GM18870 (cell line): Measurements from ENCODE around the gene TSSK6.

Experiments
- ATAC-seq: cut with Tn5 transposase; IDR thresholded peaks from one replicate; pipeline ENCODE4 v1.9.1; 2021; ENCODE audit warnings: moderate library complexity; ENCODE audit not compliant: unreplicated experiment

TSSK6 gene

DNA sequence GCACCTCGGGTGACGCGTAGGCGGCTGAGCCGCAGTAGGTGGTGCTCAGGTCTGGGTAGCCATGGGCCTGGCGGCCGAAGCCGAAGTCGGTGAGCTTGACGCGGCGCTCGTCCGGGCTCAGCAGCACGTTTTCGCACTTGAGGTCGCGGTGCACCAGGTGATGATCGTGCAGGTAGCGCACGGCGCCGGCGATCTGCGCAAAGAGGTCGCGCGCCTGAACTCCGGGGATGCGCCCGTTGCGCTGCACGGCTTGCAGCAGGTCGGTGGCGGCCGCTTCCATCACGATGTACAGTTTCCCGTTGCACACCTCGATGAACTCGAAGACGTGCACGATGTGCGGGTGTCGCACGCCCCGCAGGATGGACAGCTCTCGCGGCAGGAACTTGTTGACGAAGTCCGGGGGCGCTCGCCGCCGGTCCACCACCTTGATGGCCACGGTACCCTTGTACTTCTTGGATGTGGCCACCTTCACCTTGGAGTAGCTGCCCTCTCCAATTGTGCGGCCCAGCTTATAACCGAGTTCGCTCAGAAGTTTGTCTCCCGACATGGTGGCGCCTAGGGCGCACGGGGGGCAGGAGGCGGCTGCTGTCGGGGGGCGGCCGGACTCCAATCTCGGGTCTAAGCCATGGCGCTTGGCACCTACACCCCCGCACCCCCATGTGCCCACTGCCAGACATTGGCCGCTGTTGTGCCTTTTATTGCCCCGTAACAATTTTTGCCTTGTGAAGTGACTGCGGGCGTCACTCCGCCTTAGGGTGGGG is at the start of gene TSSK6:
Gene TSSK6 (minus strand): TSS at position 668 of the 761 bp plus-strand sequence. CDS start 121 bp downstream, at position 547.
- no peak for ATAC-seq

DNA sequence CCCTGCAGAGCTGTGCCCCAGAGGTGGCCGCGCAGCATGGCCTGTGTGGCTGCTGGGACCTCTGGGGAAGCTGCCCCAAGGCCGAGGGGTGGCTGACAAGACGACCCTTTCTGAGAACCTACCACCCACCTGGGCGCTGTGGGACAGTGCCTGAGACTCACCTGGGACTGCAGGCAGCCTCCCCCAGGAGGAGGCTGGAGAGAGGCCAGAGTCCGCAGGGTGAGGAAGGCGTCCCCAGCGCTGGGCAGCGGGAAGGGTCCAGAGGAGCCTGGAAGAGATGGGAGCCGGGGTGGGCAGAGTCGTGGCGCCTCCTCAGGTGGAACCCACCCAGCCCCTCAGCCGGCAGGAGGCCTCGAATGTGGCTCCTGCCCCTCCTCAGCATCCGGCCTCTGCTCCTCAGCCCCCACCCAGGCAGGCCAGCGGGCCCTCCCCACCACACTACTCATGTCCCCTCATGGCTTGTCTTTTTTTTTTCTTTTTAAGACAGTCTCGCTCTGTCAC is 48.0 kb upstream of the TSSK6 start:
- no peak for ATAC-seq

DNA sequence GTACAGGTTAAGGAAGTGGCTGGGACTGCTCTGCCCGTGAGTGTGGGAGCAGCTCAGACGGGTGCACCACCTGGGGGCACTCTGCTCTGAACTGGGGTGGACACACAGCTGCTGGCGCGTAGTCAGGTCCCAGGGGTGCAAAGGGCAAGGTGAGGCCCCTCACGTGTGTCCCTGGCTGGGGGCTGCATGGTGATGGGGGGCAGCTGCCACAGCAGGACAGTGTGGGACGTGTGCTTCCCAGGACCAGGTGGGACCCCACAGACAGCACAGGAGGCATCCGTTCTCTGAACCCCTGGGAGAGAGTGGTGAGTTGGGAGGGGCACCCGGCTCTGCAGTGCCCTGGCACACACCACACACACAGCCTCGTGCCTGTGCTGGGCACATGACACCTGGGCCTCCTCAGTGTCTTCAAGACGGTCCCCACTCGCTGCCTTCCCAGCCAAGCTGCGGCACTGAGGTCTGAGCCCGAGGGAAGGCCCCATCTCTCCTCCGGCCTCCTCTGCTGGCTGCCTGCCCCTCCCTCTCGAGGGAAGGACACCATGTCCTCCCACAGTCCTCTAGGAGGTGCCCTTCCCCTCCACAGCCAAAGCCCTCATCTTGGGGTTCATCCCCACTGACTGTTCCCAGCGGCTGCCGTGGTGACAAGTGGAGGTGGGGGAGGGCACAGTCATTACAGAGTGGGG is 47.5 kb upstream of the TSSK6 start:
- ATAC-seq, result no peak

DNA sequence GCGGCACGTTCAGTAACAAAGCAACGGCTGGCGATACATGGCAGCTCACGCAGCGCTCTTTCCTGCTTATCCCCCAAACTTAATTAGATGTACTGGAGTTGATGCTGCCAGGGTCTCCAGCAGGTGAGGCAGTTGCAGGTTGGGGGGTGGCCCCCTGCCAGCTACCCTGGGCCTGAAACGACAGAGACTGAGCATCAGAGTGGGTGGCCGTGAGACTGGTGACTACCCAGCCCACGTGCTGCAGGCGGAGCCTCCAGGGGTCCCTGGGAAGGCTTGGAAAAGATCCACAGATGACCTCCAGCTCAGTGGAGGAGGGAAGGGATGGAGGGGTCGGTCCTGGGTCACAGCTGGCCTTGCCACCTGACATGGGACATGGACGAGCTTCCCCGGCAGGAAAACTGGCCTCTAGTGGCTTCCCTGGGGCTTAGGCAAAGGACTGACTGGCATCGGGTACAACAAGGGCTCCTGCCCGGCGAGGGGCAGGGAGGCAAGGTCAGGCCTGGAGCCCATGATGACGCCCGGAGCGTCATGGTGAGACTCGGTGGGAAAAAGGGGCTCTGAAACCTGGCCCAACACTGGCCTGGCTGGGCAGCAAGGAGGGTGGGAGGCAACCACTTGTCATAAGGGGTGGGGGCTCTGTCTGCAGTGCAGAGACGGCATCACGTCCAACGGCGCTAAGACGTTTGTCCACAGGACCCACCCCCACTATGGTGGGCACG is 46.8 kb upstream of the TSSK6 start:
- no peak for ATAC-seq

DNA sequence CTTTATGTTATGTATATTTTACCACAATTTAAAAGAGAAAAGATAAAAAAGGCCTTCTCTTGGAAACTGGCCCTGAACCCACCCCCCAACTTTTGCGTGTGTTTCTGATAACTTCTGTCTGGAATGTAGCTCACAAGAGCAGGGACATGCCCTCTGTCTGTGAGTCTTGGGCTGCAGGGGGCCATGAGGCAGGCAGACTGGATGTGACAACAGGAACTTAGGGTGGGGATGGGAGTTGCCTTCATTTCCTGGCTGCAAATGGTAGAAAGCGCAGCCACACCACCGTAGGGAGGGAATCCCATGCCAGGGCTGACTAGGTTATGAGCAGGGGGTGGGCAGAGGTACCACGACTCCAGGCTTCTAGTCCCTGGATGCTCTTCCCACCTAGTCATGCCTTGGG is 44.6 kb upstream of the TSSK6 start:
- ATAC-seq, result no peak

DNA sequence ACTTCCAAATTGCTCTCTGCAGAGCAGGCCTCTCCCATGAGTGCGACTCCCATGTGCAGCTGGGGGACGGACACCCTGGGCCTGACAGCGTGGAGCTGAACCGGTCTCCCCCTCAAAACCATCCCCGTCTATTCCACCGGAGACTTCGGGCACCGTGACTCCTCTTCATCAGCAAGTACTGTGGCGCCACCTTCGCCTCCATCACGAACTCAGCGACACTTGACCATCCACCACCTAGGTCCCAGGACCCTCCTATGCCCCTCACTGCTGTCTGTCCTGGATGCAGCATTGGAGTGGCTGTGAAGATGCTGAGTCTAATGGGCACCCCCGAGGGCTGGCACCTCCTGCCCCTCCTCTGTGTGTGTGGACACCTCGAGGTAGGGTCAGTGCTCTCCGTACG is 43.3 kb upstream of the TSSK6 start:
- no peak for ATAC-seq

DNA sequence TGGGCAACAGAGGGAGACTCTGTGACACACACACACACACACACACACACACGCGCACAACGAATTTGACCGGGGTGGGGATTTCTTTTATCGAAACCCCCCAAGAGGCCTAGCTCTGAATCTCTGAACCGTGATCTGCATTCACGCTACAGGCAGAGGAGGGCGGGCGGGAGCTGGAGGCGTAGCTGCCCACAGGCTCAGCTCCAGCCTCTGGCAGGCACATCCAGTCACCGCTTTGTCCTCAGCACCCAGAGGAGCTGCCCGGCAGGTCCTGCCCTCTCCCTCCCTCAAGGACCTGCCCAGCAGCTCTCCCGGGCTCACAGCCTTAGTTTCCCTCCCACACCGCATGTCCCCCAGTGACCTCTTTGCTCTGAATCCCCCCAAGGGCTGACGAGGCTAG is 42.7 kb upstream of the TSSK6 start:
- ATAC-seq, result no peak

DNA sequence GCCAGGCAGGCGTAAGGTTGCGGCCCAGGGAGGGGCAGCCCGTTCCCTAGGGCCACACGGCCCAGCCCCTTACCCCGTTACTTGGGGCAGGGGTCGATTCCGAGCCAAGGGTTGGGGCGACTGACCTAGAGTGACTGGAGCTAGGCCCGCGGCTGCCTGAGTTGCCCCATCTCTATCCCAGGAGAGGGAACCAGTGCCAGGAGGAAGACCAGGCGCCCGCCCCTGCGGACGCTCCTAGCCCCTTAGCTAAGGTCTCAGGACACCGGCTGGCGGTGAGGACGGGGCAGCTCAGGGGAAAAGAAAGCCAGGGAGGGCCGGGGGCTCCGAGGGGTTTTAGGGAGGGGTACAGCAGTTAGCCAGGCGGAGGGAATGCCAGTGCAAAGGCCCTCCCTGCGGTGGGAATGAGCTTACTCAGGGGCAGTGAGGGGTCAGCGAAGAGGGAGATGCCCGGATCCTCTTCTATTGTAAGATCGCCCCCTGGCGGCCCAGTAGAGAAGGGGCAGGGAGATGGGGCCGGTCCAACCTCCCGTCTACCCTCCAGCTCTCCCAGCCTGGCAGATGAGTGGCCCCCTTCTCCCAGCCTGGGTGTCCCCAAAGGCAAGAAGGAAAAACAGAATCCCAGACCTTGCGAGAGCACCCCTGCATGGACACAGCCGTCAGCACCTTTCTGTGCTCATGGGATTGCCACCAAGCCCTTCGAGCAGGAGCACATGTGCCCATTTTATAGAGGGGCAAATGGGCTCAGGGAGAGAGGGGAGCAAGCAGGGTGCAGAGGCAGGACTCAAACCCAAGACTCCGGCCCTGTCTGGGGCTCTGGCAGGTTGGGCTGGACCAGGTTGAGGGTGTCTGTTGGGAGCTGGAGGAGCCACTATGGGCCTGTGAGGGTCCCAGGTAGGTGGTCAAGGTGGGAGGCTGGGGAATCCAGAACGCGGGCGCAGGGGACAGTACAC is 39.0 kb upstream of the TSSK6 start:
- ATAC-seq, result no peak

DNA sequence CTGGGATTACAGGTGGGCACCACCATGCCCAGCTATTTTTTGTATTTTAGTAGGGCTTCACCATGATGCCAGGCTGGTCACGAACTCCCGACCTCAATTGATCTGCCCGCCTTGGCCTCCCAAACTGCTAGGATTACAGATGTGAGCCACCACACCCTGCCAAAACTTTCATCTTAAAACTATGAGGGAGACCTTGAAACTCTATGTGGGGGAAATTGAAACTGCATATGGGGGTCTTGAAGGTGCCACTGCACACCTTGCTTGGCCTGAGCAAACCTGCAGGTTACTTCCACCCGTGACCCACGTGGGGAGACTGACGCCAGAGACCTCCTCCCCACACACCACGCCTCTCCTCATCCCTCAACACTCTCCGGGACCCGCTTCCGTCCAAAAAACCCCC is 38.3 kb upstream of the TSSK6 start:
- no peak for ATAC-seq

DNA sequence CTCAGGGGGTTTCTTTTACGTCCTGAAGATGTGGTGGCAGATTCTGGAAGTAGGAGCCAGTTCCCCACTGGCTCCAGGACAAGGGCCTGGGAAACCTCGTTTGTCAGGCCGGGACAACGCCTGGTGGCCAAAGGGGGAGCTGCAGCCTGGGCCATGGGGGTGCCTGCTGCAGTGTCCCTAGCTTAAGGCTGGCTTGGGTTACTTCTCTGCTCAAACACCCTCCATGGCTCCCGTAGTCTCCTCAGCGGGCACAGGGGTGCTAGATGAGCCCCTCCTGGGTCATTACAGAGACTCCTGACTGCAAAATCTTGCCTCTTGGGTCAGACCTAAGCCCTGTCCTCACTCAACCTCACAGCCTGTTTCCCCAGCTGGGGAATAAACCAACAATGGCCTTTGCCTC is 37.5 kb upstream of the TSSK6 start:
- no peak for ATAC-seq

DNA sequence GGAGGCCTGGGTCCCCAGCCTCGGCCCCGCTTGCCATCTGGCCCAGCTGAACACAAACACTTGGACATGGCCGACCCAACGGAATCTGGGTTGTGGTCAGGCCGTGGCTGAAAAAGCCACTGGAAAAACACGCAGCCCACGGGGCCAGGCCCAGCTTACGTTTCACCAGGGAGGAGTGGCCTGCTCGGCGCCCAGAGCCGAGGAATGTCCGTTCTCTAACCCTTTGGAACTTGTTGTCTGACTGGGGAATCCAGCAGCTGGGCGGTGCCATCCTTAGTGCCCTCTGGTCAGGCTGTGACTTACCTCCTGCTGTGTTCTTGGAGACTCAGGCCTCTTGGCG is 36.5 kb upstream of the TSSK6 start:
- no peak for ATAC-seq

DNA sequence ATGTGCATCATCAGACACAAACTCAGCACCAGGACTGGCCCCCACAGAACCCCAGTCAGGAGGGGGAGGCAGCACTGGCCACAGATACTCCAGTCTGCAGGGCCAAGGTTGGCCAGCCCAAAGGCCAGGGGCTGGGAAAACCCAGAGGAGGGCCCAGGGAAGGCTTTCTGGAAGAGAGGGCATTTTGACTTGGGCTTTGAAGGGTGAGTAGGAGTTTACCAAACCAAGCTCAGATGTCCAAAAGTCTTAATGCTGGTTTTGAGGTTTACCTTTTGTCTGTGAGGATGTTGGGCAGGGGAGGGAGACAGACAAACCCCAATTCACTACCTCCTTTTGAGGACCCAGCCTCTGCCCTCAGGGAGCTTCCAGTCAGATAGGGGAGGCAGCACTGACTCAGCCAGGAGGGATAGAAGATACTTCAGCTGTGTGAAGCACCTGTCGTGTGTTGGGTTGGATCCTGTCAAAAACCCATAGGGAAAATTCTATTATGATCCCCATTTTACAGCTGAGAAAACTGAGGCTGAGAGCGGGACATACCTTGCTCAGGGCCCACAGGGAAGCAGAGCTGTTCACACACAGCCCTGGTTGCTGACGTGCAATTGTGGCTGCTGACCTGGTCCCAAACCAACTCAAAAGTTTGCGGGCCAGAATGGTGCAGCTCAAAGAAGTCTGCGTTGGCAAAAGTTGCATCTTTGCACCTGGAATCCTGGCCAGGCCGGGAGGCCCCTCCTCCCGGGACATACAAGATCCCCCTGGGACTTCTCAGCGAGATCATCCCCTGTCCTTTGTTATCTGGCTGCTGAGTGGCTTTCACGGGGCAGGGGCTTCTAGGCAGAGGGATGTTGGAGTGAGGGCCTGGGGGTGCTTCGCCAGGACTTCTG is 35.9 kb upstream of the TSSK6 start:
- ATAC-seq, result no peak

DNA sequence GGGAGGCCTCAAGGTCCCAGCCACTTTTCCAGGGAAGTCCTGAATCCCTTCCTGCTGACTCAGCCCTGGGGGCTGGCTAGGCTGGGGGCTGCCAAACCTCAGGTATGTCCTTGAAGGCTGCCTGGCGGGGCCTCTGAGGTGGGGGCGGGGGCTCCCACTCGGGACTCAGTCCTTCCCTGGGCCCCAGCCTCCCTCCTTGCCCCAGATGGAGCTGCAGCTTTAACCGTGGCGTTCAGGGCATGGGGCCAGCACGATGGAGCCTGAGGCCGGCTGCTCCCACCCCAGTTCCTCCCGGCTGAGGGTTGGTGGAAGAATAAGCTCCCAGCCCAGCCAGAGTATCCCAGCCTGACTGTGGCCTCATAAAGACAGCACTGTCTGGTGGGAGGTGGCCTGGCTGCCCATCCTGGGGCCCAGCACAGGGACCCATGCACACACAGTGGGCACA is 35.2 kb upstream of the TSSK6 start:
- no peak for ATAC-seq

DNA sequence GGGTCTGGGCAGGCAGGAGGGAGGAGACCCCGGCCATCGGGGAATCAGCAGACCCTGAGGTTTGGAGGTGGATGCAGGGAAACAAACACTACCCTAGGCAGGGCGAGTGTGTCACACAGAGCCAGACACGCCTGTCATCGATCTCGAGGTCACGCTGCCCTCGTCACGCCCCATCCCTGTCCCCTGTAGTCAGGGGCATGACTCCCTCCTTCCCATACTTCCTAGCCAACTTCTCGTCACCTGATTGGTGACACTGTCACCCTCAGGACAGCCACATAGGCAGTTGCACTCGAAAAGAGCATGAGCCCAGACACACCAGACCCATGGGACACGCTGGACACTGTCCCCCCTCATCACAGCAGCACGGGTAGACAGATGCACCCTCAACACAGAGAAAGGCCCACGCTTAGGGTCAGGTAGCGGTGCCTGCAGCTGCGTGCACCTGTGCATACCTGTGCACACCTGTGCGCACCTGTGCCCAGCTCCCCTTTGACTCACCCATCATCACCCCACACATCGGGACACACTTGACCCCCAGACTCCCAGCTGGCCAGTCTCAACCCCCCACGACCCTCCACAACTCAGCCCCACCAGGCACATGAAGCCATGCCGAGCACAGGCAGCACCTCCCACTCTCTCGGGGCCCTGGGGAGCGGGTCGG is 34.6 kb upstream of the TSSK6 start:
- ATAC-seq, result no peak

DNA sequence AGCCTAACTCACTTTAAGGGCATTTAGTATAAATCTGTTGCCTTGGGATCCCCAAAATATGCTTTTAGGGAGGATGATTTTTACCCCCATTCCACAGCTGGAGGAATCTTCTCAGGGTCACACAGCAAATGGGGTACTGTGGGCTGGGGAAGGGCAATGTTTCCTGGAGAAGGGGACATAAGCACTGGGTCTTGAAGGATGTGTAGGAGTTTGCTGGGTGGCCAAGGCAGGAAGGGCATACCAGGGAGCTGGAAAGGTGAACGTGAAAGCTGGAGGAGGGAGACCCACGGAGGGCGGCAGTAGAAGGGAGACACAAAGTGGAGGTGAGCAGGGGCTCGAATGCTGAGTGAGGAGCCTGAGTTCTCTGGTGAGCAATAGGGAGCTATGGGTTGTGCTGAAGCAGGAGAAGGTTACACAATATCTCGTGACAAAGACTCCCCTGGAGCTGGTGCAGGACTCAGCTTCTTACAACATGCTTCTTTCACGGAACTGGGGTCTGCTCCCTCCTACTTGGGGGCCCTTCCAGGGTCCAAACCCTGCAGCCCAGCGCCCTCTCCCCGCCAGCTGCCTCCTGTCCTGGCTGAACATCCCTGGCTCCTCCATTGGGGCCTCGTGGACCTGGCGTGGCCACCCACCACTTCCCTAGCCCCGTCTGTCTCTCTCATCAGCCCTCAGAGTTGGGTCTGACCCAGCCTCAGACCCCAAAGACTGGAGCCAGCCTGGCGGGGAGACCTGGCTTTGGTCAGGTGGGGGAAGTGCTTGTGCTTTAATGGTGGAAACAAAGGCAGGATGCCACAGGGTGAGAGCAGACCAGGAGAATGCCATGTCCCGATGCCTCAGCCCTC is 33.8 kb upstream of the TSSK6 start:
- no peak for ATAC-seq

DNA sequence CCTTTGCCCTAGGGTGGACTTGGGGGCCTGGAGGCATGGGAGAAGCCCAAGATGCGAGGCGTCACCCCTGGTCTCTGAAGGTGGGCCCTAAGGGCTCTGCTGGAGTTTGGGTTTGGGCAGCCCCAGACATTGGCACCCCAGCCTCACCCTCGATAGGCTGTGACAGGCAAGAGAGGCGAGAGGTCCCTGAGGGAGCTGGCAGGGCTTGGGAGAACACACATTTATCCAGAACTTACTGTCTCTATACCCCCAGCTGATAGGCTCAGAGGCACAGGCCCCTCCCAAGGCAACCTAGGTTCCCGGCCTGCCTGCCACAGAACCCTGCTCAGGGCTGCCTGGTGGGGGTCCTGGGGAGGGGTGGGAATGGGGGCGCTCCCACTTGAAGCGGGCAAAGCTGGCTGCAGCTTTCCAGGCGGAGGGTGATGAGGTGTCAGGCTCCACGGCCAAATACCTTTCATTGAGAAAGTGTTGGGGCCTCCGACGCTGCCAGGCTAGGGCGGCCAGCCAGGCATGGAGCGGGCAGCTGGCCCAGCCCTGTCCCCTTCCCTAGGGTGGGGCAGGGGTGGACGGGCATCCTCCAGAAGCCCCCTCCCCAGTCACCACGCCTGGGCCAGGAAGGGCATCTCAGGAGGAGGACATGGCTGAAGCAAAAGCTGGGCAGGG is 32.5 kb upstream of the TSSK6 start:
- ATAC-seq, result no peak

DNA sequence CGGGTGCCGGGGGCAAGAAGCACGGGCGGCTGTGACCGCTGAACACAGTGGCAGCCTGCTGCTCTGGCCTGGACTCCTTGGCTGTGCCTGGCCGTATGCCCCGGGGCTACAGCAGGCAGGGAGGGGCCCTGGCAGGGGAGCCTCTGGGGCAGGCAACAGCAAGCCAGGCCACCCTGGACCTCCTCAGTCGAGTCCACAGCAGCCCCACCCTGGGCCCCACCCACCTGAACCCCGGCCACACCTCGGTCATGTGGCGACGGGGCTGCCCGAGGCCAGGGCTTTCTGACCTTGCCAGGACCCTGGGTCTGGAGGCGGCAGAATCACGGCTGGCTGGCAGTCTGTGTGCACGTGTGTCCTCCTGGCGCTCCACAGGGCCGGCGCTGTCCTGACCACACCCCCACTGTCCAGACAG is 31.4 kb upstream of the TSSK6 start:
- no peak for ATAC-seq

DNA sequence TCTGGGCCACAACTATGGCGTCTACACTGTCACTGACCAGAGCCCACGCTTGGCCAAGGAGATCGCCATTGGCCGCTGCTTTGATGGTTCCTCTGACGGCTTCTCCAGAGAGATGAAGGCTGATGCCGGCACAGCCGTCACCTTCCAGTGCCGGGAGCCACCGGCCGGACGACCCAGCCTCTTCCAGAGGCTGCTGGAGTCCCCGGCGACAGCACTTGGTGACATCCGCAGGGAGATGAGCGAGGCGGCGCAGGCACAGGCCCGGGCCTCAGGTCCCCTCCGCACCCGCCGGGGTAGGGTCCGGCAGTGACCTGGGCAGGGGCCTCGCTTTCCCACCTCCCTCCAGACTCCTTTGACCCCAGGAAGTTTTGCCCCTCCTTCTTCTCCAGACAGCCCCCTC is 30.4 kb upstream of the TSSK6 start:
- no peak for ATAC-seq
